Breast epithelium (tissue), 3 donors: Measurements from ENCODE around the gene TSPEAR.

ENCODE experiments used
- CTCF ChIP-seq, 3 donors: fragments of 450-650 bp; IDR thresholded peaks; one replicate each; pipeline ENCODE4 v1.5.1; 2016 to 2017; ENCODE audit warnings: antibody characterized with exemption in 3 of 3, mild to moderate bottlenecking in 3 of 3, moderate library complexity in 3 of 3
- POLR2AphosphoS5 ChIP-seq, 3 donors: sonication (generic); formaldehyde crosslinking; IDR thresholded peaks; one replicate each; pipeline ENCODE4 v1.6.1; 2017; ENCODE audit warnings: antibody characterized with exemption in 3 of 3

GRCh38 chr21:44490405-44490804 is 221.0 kb downstream of the TSPEAR start:
- TF ChIP-seq POLR2AphosphoS5 (IDR thresholded peaks at IDR 0.05) = no peak
- no peak for TF ChIP-seq CTCF (IDR thresholded peaks at IDR 0.05)
